GM12878 (cell line): ENCODE results near the gene CLPSL1. TPM values are rescaled to one million over a fixed set of nuclear protein-coding genes. Genes with fewer than 3 reads are reported as not detected.

Experiments
- ATAC-seq: fragments of 200-7000 bp; cut with Tn5 transposase; 3 replicates; pipeline ENCODE4 v1.9.1; 2020; ENCODE audit warnings: mild to moderate bottlenecking, moderate library complexity
- BruUV-seq: library from RNA; stranded (reverse); fragments of 400-500 nt; replicated peaks from 2 replicates; lab custom pipeline; 2021; lab: Mats Ljungman, UMichigan
- CTCF ChIA-PET: fragments of 300-600 bp; sonication (Branson Sonifier 250); formaldehyde crosslinking; extraction: SDS; loops from one replicate; lab custom pipeline; 2021; ENCODE audit warnings: inconsistent platforms; lab: Yijun Ruan, JAX
- POLR2A ChIA-PET: fragments of 350-600 bp; formaldehyde crosslinking; extraction: SDS; loops from one replicate; lab custom pipeline; 2021; ENCODE audit warnings: inconsistent platforms; lab: Charles Lee
- RAD21 ChIA-PET: fragments of 300-600 bp; sonication (Branson Sonifier 250); formaldehyde crosslinking; loops from one replicate; lab custom pipeline; 2023; ENCODE audit warnings: antibody characterized with exemption; ENCODE audit not compliant: unreplicated experiment; lab: Charles Lee
- SMC1A ChIA-PET: fragments of 300-600 bp; sonication (Branson Sonifier 250); formaldehyde crosslinking; loops from one replicate; lab custom pipeline; 2023; ENCODE audit not compliant: unreplicated experiment, uncharacterized antibody; lab: Charles Lee
- DNase-seq: peaks from one replicate; pipeline ENCODE4 v3.0.0-alpha.2; 2011; ENCODE audit warnings: low read depth, low spot score
- FAIRE-seq: peaks from 3 replicates; lab custom pipeline; 2011; peaks lifted over from hg19 to GRCh38; lab: Jason Lieb, UNC
- H2AFZ ChIP-seq: 2 replicates; pipeline ENCODE4 v1.6.0; 2011; ENCODE audit warnings: low read depth, low read length, control low read depth; ENCODE audit not compliant: control insufficient read depth
- H3K27ac ChIP-seq: 2 replicates; pipeline ENCODE4 v1.5.1; 2011; ENCODE audit warnings: control low read depth; ENCODE audit not compliant: control insufficient read depth, insufficient read depth
- H3K27me3 ChIP-seq, 2 experiments: replicated peaks in 1 of 2; 2 replicates each; pipeline versions ENCODE4 v1.6.0 to v1.6.1; 2011; ENCODE audit warnings: low read length in 1 of 2; ENCODE audit not compliant: control insufficient read depth in 2 of 2, insufficient read depth in 2 of 2
- H3K36me3 ChIP-seq, 2 experiments: 2 replicates each; pipeline ENCODE4 v1.5.1; 2011; ENCODE audit warnings: low read length in 1 of 2; ENCODE audit not compliant: control insufficient read depth in 2 of 2, insufficient read depth in 2 of 2
- H3K4me1 ChIP-seq: 2 replicates; pipeline ENCODE4 v1.6.1; 2011; ENCODE audit warnings: mild to moderate bottlenecking, low read length, moderate library complexity, mixed read lengths; ENCODE audit not compliant: control insufficient read depth, insufficient read depth
- H3K4me2 ChIP-seq: 2 replicates; pipeline ENCODE4 v1.6.0; 2011; ENCODE audit warnings: control low read depth; ENCODE audit not compliant: control insufficient read depth, insufficient read depth
- H3K4me3 ChIP-seq: fragments of 200-600 bp; sonication (generic); 2 replicates; pipeline ENCODE4 v1.5.1; 2016
- H3K79me2 ChIP-seq: 2 replicates; pipeline ENCODE4 v1.6.0; 2011; ENCODE audit warnings: low read length; ENCODE audit not compliant: control insufficient read depth, insufficient read depth
- H3K9ac ChIP-seq: 2 replicates; pipeline ENCODE4 v1.8.0; 2011; ENCODE audit warnings: low read length, control low read depth, mixed read lengths; ENCODE audit not compliant: control insufficient read depth, insufficient read depth
- H3K9me3 ChIP-seq: replicated peaks from 3 replicates; pipeline ENCODE4 v1.5.1; 2011; ENCODE audit warnings: mild to moderate bottlenecking, low read length; ENCODE audit not compliant: control insufficient read depth, insufficient read depth
- H4K20me1 ChIP-seq: 2 replicates; pipeline ENCODE4 v1.6.0; 2011; ENCODE audit not compliant: control insufficient read depth, insufficient read depth
- CHD1 ChIP-seq: IDR thresholded peaks from 2 replicates; pipeline ENCODE4 v1.6.1; 2012; ENCODE audit warnings: low read depth, low read length, improper control_type of control experiment
- EP300 ChIP-seq, 2 experiments: fragments of 150-350 bp in 1 of 2; IDR thresholded peaks; 2 replicates each; pipeline ENCODE4 v1.6.1; 2011 to 2012; ENCODE audit warnings: low read depth in 2 of 2, low read length in 2 of 2, borderline replicate concordance in 1 of 2, improper control_type of control experiment in 1 of 2, inconsistent platforms in 1 of 2; ENCODE audit not compliant: control insufficient read depth in 1 of 2
- FOXM1 ChIP-seq: IDR thresholded peaks from 2 replicates; pipeline ENCODE4 v1.6.1; 2012; ENCODE audit warnings: low read depth, mild to moderate bottlenecking, inconsistent platforms, low read length, moderate library complexity
- HDGF ChIP-seq: fragments of 450-650 bp; IDR thresholded peaks from 2 replicates; pipeline ENCODE4 v1.6.1; 2016; ENCODE audit warnings: antibody characterized with exemption
- IRF4 ChIP-seq: IDR thresholded peaks from 2 replicates; pipeline ENCODE4 v1.6.1; 2011; ENCODE audit warnings: low read depth, low read length
- MEF2A ChIP-seq: IDR thresholded peaks from 2 replicates; pipeline ENCODE4 v1.6.1; 2011; ENCODE audit warnings: low read depth, mild to moderate bottlenecking, low read length, moderate library complexity; ENCODE audit not compliant: insufficient read depth
- MYB ChIP-seq: fragments of 150-350 bp; IDR thresholded peaks from 2 replicates; pipeline ENCODE4 v1.6.1; 2014; ENCODE audit warnings: mild to moderate bottlenecking, low read depth, low read length, borderline replicate concordance
- SMC3 ChIP-seq: IDR thresholded peaks from 2 replicates; pipeline ENCODE4 v1.6.1; 2011; ENCODE audit warnings: low read length, improper control_type of control experiment, borderline replicate concordance
- TARDBP ChIP-seq: IDR thresholded peaks from 2 replicates; pipeline ENCODE4 v1.6.1; 2016; ENCODE audit warnings: borderline replicate concordance
- WGBS: methylation state at CpG from one replicate; pipeline ENCODE4 v1.1.6; 2016; ENCODE audit warnings: low lambda C conversion rate; ENCODE audit not compliant: insufficient replicate concordance, insufficient coverage; ENCODE audit errors: missing lambda C conversion rate; 5-methylcytosine and 5-hydroxymethylcytosine counted together
- in situ Hi-C: fragments of 300-500 bp; cut with MboI; formaldehyde crosslinking; loops from 9 replicates; pipeline ENCODE4 v1.14.3; 2018; ENCODE audit warnings: mixed read lengths
- intact Hi-C: fragments of 100-400 bp; cut with micrococcal nuclease; formaldehyde crosslinking; loops from one replicate; pipeline ENCODE4 v1.14.2; 2022; ENCODE audit not compliant: unreplicated experiment
- polyA plus RNA-seq, 11 experiments: library from polyadenylated mRNA; depleted of rRNA in 4 of 11; unstranded in 6 of 11; stranded (reverse) in 5 of 11; fragments of >200 nt; fragmentation: Nextera tagmentation in 4 of 11; fragmentation: Illumina TruSeq in 1 of 11; extraction: Ambion mirVana in 4 of 11; extraction: Trizol in 1 of 11; gene quantifications; 1 replicate in 1 of 11; 2 replicates in 10 of 11; pipeline versions ENCODE4 v1.2.1 to v1.2.3, GENCODE V29; 2011 to 2016; ENCODE audit warnings: inconsistent platforms in 2 of 11, missing spikeins in 2 of 11, low read depth in 1 of 11
- total RNA-seq, 4 experiments: library from RNA; depleted of rRNA in 3 of 4; stranded (reverse); fragments of >200 nt in 3 of 4; fragmentation: Illumina TruSeq in 1 of 4; extraction: Trizol in 1 of 4; gene quantifications; 2 replicates each; pipeline versions ENCODE4 v1.2.1 to v1.2.3, GENCODE V29; 2013 to 2021
- TF ChIP-seq, protein P1 (sequence below): IDR thresholded peaks from 2 replicates; pipeline ENCODE4 v1.6.1; 2011; ENCODE audit warnings: low read depth, mild to moderate bottlenecking, low read length, moderate library complexity, borderline replicate concordance; ENCODE audit errors: extremely low read depth

The CLPSL1 gene
- total and polyA plus RNA-seq, 10 of the 15 experiments (the other 5 are each of a cell fraction or from before 2014, with no cell fraction given): not detected

GRCh38 chr6:35823601-35824000 is 42.8 kb downstream of the CLPSL1 start:
- ChIA-PET CTCF (no interaction called here), POLR2A (no interaction called here), RAD21 (no interaction called here), SMC1A (interaction anchor here (0.8 to 2.1 kb wide), 2 partner anchors 11 to 29 kb away, joined by 3 to 6 read pairs; no protein-coding TSS in a partner anchor)
- ATAC-seq (no peak), DNase-seq (no peak), FAIRE-seq (no peak)
- no peaks in the 10 kb centered on the region for H3K4me1 ChIP-seq
- H3K79me2 ChIP-seq: no peaks in the 10 kb centered on the region
- H3K27ac ChIP-seq: no peak overlapping the region
- H2AFZ ChIP-seq: no peak overlapping the region
- no peaks in the 10 kb centered on the region for H4K20me1 ChIP-seq
- no TSS peak for BruUV-seq
- 69% methylated on average over 2 of the region's 2 CpGs for WGBS
- H3K4me3 ChIP-seq: no peak overlapping the region
- no peaks in the 10 kb centered on the region for H3K27me3 ChIP-seq
- no peak overlapping the region for H3K9ac ChIP-seq
- intact Hi-C loops (no loop called here), in situ Hi-C loops (no loop called here)
- H3K36me3 ChIP-seq: no peaks in the 10 kb centered on the region
- TF ChIP-seq MYB (no peak), MEF2A (no peak), IRF4 (no peak), EP300 (IDR thresholded peaks at IDR 0.05; ENCODE audit: borderline replicate concordance in 1 of 2, control insufficient read depth in 1 of 2, low read depth in 2 of 2, low read length in 2 of 2) (no peak), TARDBP (no peak), SMC3 (no peak), CHD1 (no peak)
- no peaks in the 10 kb centered on the region for H3K9me3 ChIP-seq
- no peak overlapping the region for H3K4me2 ChIP-seq

DNA sequence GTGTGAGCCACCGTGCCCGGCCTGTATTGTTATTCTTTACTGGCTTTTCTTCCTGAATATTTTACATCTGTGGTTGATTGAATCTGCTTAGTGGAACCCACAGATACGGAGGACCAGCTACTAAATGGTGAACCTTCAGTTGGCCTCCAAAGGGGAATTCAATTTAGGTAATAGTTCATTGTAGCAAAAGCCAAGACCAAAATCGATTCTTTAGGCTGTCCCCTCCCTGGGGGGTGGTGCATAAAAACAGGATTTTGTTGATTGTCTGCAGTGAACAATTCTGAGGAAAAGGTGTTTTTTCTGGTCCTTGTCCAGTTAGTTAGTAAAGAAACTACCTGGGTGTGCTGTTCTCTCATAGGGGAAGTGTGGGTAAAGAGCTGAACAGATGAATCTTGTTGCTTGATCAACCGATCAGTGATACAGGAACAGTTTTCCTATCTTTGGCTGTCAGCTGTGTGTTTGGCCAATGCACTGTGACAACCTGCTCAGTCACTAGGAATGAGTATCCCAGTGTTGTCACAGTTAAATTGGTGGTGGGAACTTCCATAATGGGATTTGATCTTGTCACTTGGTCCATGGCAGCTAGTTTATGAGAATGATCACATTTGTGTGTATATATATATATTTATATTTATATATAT is 43.9 kb downstream of the CLPSL1 start:
- Histone ChIP-seq H3K9ac (no peak overlapping the region), H4K20me1 (no peaks in the 10 kb centered on the region), H3K4me2 (no peak overlapping the region), H3K27me3 (no peaks in the 10 kb centered on the region), H3K4me1 (no peaks in the 10 kb centered on the region), H3K27ac (no peak overlapping the region), H3K4me3 (no peak overlapping the region), H3K79me2 (no peaks in the 10 kb centered on the region), H3K9me3 (no peaks in the 10 kb centered on the region), H3K36me3 (no peaks in the 10 kb centered on the region), H2AFZ (no peak overlapping the region)
- DNase-seq (no peak), FAIRE-seq (no peak), ATAC-seq (no peak)
- RAD21 ChIA-PET: no interaction called here
- CTCF ChIA-PET: no interaction called here
- in situ Hi-C loops: no loop called here
- SMC1A ChIA-PET: interaction anchor here (2.1 kb wide), 1 partner anchor 10 kb away, joined by 6 read pairs; no protein-coding TSS in a partner anchor
- BruUV-seq: no TSS peak
- TF ChIP-seq HDGF (no peak), FOXM1 (no peak)
- TF ChIP-seq, protein P1, sequence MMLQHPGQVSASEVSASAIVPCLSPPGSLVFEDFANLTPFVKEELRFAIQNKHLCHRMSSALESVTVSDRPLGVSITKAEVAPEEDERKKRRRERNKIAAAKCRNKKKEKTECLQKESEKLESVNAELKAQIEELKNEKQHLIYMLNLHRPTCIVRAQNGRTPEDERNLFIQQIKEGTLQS: no peak
- POLR2A ChIA-PET: no interaction called here
- intact Hi-C loops: no loop called here
- WGBS: 42% methylated on average over 5 of the region's 5 CpGs
